Measurements from ENCODE around the gene PLAGL2. TPM values are rescaled to one million over a fixed set of nuclear protein-coding genes. Genes with fewer than 3 reads are reported as not detected.

PLAGL2 gene
- total RNA-seq, 1 experiment from 2014 or later, result 44.4 TPM

GRCh38 chr20:32165836-32166545 is 41.6 kb downstream of the PLAGL2 start:
- Histone ChIP-seq H3K4me2 (ENCODE audit: insufficient read depth, insufficient read length, low read length) (no peak overlapping the region), H3K14ac (ENCODE audit: insufficient read depth, low read length) (no peak overlapping the region), H4K8ac (replicated peaks; ENCODE audit: insufficient read length, low read depth, low read length) (no peak overlapping the region), H3T11ph (ENCODE audit: low read length) (no peak overlapping the region), H2BK15ac (ENCODE audit: low read depth, low read length) (no peak overlapping the region), H4K20me1 (ENCODE audit: control insufficient read depth, insufficient read depth, insufficient read length) (no peaks in the 10 kb centered on the region), H3K9me3 (ENCODE audit: control insufficient read depth, low read depth, low read length) (no peaks in the 10 kb centered on the region), H3K4ac (ENCODE audit: low read depth, low read length) (no peak overlapping the region), H3K18ac (ENCODE audit: insufficient read length, low read depth, low read length) (no peak overlapping the region), H3K79me1 (ENCODE audit: insufficient read depth, low read depth, low read length, poor library complexity, severe bottlenecking) (no peaks in the 10 kb centered on the region), H3K4me1 (ENCODE audit: insufficient read depth, low read length) (no peaks in the 10 kb centered on the region; the same call in 1 of the 2 replicates), H4K91ac (ENCODE audit: insufficient read length, low read depth, low read length) (no peak overlapping the region), H3K9ac (ENCODE audit: extremely low read depth, insufficient read length, low read length) (no peak overlapping the region), H3K23ac (ENCODE audit: insufficient read length, low read depth, low read length) (no peak overlapping the region), H2BK12ac (ENCODE audit: insufficient read length, low read depth, low read length) (no peak overlapping the region), H2BK5ac (ENCODE audit: insufficient read length, low read length) (no peak overlapping the region), H3K27ac (ENCODE audit: insufficient read length, low read depth, low read length) (no peak overlapping the region), H2BK120ac (ENCODE audit: low read depth, low read length, poor library complexity, severe bottlenecking) (no peak overlapping the region), H2BK20ac (ENCODE audit: low read depth, low read length, poor library complexity, severe bottlenecking) (no peak overlapping the region), H2AFZ (ENCODE audit: low read length) (no peak overlapping the region), H2AK5ac (ENCODE audit: insufficient read length, low read length) (no peak overlapping the region), H4K5ac (ENCODE audit: insufficient read length, low read depth, low read length) (no peak overlapping the region), H3K23me2 (ENCODE audit: insufficient read length, low read depth, low read length, poor library complexity, severe bottlenecking) (no peaks in the 10 kb centered on the region), H3K56ac (ENCODE audit: insufficient read length, low read depth, low read length) (no peak overlapping the region), H3K79me2 (ENCODE audit: insufficient read depth, low read length) (no peaks in the 10 kb centered on the region), H3K27me3 (ENCODE audit: insufficient read depth, low read length) (no peaks in the 10 kb centered on the region)
- Mint-ChIP-seq H3K27ac (no peak overlapping the region), H3K36me3 (ENCODE audit: insufficient read depth in 1 of 3, low read depth in 3 of 3) (peaks cover 24 to 57% (median 47%) of the 10 kb centered on the region in 3 experiments; a peak in 6 of 7 replicates), H3K27me3 (ENCODE audit: low read depth) (no peaks in the 10 kb centered on the region), H3K4me1 (peaks cover 8 to 9% of the 10 kb centered on the region in 2 experiments), H3K4me3 (no peak overlapping the region), H3K9me3 (no peaks in the 10 kb centered on the region)
- TF ChIP-seq CTCF (conservative IDR thresholded peaks at IDR 0.05), result no peak
- WGBS (ENCODE audit: extremely low coverage, insufficient read length, low lambda C conversion rate), result no CpG with 5 or more reads among the region's 8 CpGs
- no peak for DNase-seq

Data from H9 (cell line).